CD4-positive, CD25-positive, alpha-beta regulatory T cell (primary cell): ENCODE measurements around the gene AHI1. TPM values are rescaled to one million over a fixed set of nuclear protein-coding genes. Genes with fewer than 3 reads are reported as not detected.
A peak's percentile ranks its signal among the peaks of the same experiment; 100 is the strongest.

Source experiments
- ATAC-seq, 2 donors: fragments of 150-1000 bp; cut with Tn5 transposase; one replicate each; pipeline ENCODE4 v1.10.0; 2021; ENCODE audit warnings: low read depth in 2 of 2, moderate number of reproducible peaks in 2 of 2, moderate library complexity in 1 of 2
- DNase-seq, 3 donors: peaks; one replicate each; pipeline versions ENCODE4 v3.0.0 to v3.0.0-alpha.2; 2012 to 2022; ENCODE audit warnings: mixed read lengths in 1 of 3
- H3K27ac ChIP-seq: one replicate; pipeline ENCODE4 v1.7.0; 2013; ENCODE audit warnings: mild to moderate bottlenecking, low read length; ENCODE audit not compliant: insufficient read depth, poor library complexity, severe bottlenecking
- H3K27me3 ChIP-seq: one replicate; pipeline ENCODE4 v1.7.0; 2013; ENCODE audit warnings: low read length; ENCODE audit not compliant: control insufficient read depth, insufficient read depth
- H3K36me3 ChIP-seq: one replicate; pipeline ENCODE4 v1.7.0; 2013; ENCODE audit warnings: mild to moderate bottlenecking, low read length, moderate library complexity; ENCODE audit not compliant: control insufficient read depth, insufficient read depth
- H3K4me1 ChIP-seq: 2 replicates; pipeline ENCODE4 v1.7.0; 2013; ENCODE audit warnings: mild to moderate bottlenecking, low read length; ENCODE audit not compliant: insufficient read depth, control insufficient read depth, poor library complexity, severe bottlenecking
- H3K4me3 ChIP-seq: one replicate; pipeline ENCODE4 v1.7.0; 2013; ENCODE audit warnings: low read depth, mild to moderate bottlenecking, low read length, moderate library complexity
- H3K9me3 ChIP-seq, 2 experiments: 1 replicate in 1 of 2; 2 replicates in 1 of 2; pipeline ENCODE4 v1.7.0; 2013; ENCODE audit warnings: low read length in 2 of 2, mild to moderate bottlenecking in 1 of 2, moderate library complexity in 1 of 2; ENCODE audit not compliant: control insufficient read depth in 2 of 2
- H3K27ac Mint-ChIP-seq, 3 donors: one replicate each; pipeline ENCODE4 v1.8.0; 2020 to 2022; ENCODE audit warnings: mild to moderate bottlenecking in 3 of 3, mixed read lengths in 3 of 3, moderate library complexity in 2 of 3
- H3K27me3 Mint-ChIP-seq: one replicate; pipeline ENCODE4 v1.8.0; 2022; ENCODE audit warnings: mild to moderate bottlenecking, mixed read lengths
- H3K36me3 Mint-ChIP-seq: one replicate; pipeline ENCODE4 v1.8.0; 2020; ENCODE audit warnings: mixed read lengths
- H3K4me1 Mint-ChIP-seq, 4 donors: one replicate each; pipeline ENCODE4 v1.8.0; 2020 to 2022; ENCODE audit warnings: mixed read lengths in 4 of 4, mild to moderate bottlenecking in 1 of 4
- H3K4me3 Mint-ChIP-seq, 4 donors: one replicate each; pipeline ENCODE4 v1.8.0; 2020 to 2022; ENCODE audit warnings: mild to moderate bottlenecking in 4 of 4, mixed read lengths in 4 of 4, moderate library complexity in 3 of 4
- H3K9me3 Mint-ChIP-seq, 7 donors: one replicate each; pipeline ENCODE4 v1.8.0; 2020 to 2022; ENCODE audit warnings: mixed read lengths in 7 of 7, mild to moderate bottlenecking in 3 of 7, moderate library complexity in 2 of 7
- polyA plus RNA-seq, 4 donors: library from polyadenylated mRNA; unstranded; fragments of 300-500 nt; fragmentation: Illumina TruSeq; gene quantifications; one replicate each; pipeline ENCODE4 v1.2.3, GENCODE V29; 2021
- total RNA-seq: library from RNA; stranded (reverse); gene quantifications from one replicate; pipeline ENCODE4 v1.2.3, GENCODE V29; 2022

The AHI1 gene
- total and polyA plus RNA-seq, 5 donors from 2014 or later: 1.3 to 12.9 (median 2.2) TPM

DNA sequence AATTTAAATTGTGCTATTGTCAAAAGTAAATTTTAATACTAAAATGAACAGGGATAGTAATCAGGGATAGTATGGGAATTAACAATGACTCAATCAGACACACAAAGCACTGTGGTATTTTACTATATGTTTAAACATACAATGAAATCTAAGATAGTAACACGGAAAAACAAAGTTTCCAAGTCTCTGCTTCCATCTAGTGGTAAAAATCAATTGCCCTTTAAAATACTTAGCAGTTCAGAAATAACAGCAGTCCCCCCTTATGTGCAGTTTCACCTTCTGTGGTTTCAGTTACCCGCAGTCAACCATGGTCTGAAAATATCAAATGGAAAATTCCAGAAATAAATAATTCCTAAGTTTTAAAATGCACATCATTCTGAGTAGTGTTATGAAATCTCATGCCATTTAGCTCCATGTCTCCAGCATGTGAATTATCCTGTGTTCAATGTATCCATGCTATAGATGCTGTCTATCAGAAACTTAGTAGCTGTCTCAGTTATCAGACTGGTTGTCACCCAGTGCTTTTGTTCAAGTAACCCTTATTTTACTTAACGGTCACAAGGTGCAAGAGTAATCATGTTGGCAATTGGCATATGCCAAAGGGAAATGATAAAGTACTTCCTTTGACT is 58.5 kb downstream of the AHI1 start:
- Mint-ChIP-seq H3K4me1 (peaks cover 0 to 10% (median 7%) of the 10 kb centered on the region in 4 donors), H3K27ac (no peak overlapping the region), H3K9me3 (peaks cover 0 to 1% (median 0%) of the 10 kb centered on the region in 7 donors), H3K27me3 (no peaks in the 10 kb centered on the region), H3K36me3 (peaks cover 9% of the 10 kb centered on the region), H3K4me3 (no peak overlapping the region)
- Histone ChIP-seq H3K4me3 (no peak overlapping the region), H3K27me3 (no peaks in the 10 kb centered on the region), H3K9me3 (peaks cover 0 to 4% of the 10 kb centered on the region in 2 experiments), H3K36me3 (peaks cover 3% of the 10 kb centered on the region), H3K4me1 (no peaks in the 10 kb centered on the region), H3K27ac (no peak overlapping the region)
- ATAC-seq (no peak), DNase-seq (peak in 2 of 3 donors; percentile 21 to 67)

- ATAC-seq (no peak), DNase-seq (no peak)
- H3K4me1 Mint-ChIP-seq: peaks cover 0 to 8% (median 6%) of the 10 kb centered on the region in 4 donors
- H3K36me3 Mint-ChIP-seq: no peaks in the 10 kb centered on the region
- H3K9me3 ChIP-seq: peaks cover 0 to 4% of the 10 kb centered on the region in 2 experiments
- H3K36me3 ChIP-seq: peaks cover 3% of the 10 kb centered on the region
- no peak overlapping the region for H3K4me3 ChIP-seq
- H3K27me3 ChIP-seq: no peaks in the 10 kb centered on the region
- no peak overlapping the region for H3K4me3 Mint-ChIP-seq
- H3K27ac Mint-ChIP-seq: no peak overlapping the region
- peaks cover 0 to 1% (median 0%) of the 10 kb centered on the region in 7 donors for H3K9me3 Mint-ChIP-seq
- H3K27me3 Mint-ChIP-seq: no peaks in the 10 kb centered on the region
- no peak overlapping the region for H3K27ac ChIP-seq
- H3K4me1 ChIP-seq: no peaks in the 10 kb centered on the region
Observed at GRCh38 chr6:135434991-135435390, 62.5 kb downstream of the AHI1 start.

GRCh38 chr6:135434095-135434494 is 63.4 kb downstream of the AHI1 start:
- Mint-ChIP-seq H3K9me3 (peaks cover 0 to 1% (median 0%) of the 10 kb centered on the region in 7 donors), H3K36me3 (peaks cover 4% of the 10 kb centered on the region), H3K27ac (no peak overlapping the region), H3K4me3 (no peak overlapping the region), H3K27me3 (no peaks in the 10 kb centered on the region), H3K4me1 (peaks cover 0 to 2% (median under 1%) of the 10 kb centered on the region in 4 donors)
- Histone ChIP-seq H3K27me3 (no peaks in the 10 kb centered on the region), H3K9me3 (peaks cover 0 to 4% of the 10 kb centered on the region in 2 experiments), H3K4me1 (no peaks in the 10 kb centered on the region), H3K4me3 (no peak overlapping the region), H3K36me3 (peaks cover 3% of the 10 kb centered on the region), H3K27ac (no peak overlapping the region)
- ATAC-seq: no peak
- peak in 1 of 3 donors; percentile 47 for DNase-seq

- H3K27ac Mint-ChIP-seq: no peak overlapping the region
Observed at GRCh38 chr6:135428078-135428477, 69.5 kb downstream of the AHI1 start.

DNA sequence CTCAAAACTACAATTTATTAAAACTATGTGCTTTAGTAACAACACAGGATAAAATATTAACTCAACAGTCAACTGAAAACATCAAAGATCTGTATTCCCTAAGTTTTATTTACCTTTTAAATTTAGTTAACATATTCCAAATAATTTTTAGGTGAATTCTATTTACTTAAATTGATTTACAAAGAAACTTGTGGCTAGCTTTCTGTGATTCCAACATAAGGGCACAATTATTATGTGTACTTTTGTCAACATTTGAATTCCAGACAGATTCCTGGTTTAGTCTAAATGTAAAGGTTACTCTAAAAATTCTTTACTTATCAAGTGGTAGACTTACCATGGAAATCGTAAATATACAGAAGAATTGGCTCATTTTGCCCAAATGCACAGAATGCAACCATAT is 70.7 kb downstream of the AHI1 start:
- Histone ChIP-seq H3K4me3 (no peak overlapping the region), H3K9me3 (no peaks in the 10 kb centered on the region), H3K4me1 (no peaks in the 10 kb centered on the region), H3K27ac (no peak overlapping the region), H3K27me3 (no peaks in the 10 kb centered on the region), H3K36me3 (no peaks in the 10 kb centered on the region)
- Mint-ChIP-seq H3K4me3 (no peak overlapping the region), H3K9me3 (no peaks in the 10 kb centered on the region), H3K27me3 (no peaks in the 10 kb centered on the region), H3K4me1 (peaks cover 0 to 9% (median 2%) of the 10 kb centered on the region in 4 donors), H3K36me3 (peaks cover 8% of the 10 kb centered on the region), H3K27ac (no peak overlapping the region)
- no peak for ATAC-seq
- DNase-seq: no peak

More at GRCh38 chr6:135428078-135428477, 69.5 kb downstream of the AHI1 start:
- Histone ChIP-seq H3K36me3 (no peaks in the 10 kb centered on the region), H3K4me1 (no peaks in the 10 kb centered on the region), H3K9me3 (no peaks in the 10 kb centered on the region), H3K27me3 (no peaks in the 10 kb centered on the region), H3K27ac (no peak overlapping the region), H3K4me3 (no peak overlapping the region)
- no peak overlapping the region for H3K4me3 Mint-ChIP-seq
- H3K4me1 Mint-ChIP-seq: peaks cover 0 to 9% (median 2%) of the 10 kb centered on the region in 4 donors
- H3K36me3 Mint-ChIP-seq: peaks cover 8% of the 10 kb centered on the region
- DNase-seq: no peak
- H3K27me3 Mint-ChIP-seq: no peaks in the 10 kb centered on the region
- no peaks in the 10 kb centered on the region for H3K9me3 Mint-ChIP-seq
- no peak for ATAC-seq

DNA sequence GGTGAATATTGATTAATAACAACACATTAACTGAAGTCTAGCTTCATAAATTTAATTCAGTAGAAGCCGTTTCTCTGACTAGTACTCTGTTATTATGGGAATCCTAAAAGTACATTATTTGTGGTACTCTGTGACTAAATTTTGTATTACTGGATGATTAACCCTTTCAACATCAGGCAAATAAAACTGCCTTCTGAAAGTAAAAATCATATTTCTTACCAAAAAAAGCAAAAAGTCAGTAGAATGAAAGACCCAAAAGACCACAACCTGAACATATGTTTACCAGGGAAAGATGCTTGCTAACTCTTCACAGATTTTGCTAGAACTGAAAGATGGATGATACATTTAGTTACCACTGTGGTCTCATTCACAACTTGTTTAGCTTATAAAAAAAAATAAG is 73.2 kb downstream of the AHI1 start:
- H3K27ac ChIP-seq: no peak overlapping the region
- H3K36me3 Mint-ChIP-seq: peaks cover 6% of the 10 kb centered on the region
- no peak for ATAC-seq

GRCh38 chr6:135423649-135424128 is 73.9 kb downstream of the AHI1 start:
- H3K27me3 ChIP-seq: no peaks in the 10 kb centered on the region
- peaks cover 4% of the 10 kb centered on the region for H3K36me3 Mint-ChIP-seq
- H3K36me3 ChIP-seq: no peaks in the 10 kb centered on the region
- H3K4me1 ChIP-seq: no peaks in the 10 kb centered on the region
- no peaks in the 10 kb centered on the region for H3K9me3 ChIP-seq
- no peak overlapping the region for H3K27ac Mint-ChIP-seq
- DNase-seq (peak in 2 of 3 donors; percentile 33 to 67), ATAC-seq (peak; percentile 65 to 68)
- H3K4me3 ChIP-seq: no peak overlapping the region
- H3K27ac ChIP-seq: no peak overlapping the region
- peaks cover 0 to 9% (median 2%) of the 10 kb centered on the region in 4 donors for H3K4me1 Mint-ChIP-seq
- no peaks in the 10 kb centered on the region for H3K27me3 Mint-ChIP-seq
- H3K9me3 Mint-ChIP-seq: no peaks in the 10 kb centered on the region
- H3K4me3 Mint-ChIP-seq: no peak overlapping the region

More for the DNA sequence above, 73.2 kb downstream of the AHI1 start:
- H3K27me3 Mint-ChIP-seq: no peaks in the 10 kb centered on the region
- H3K4me3 ChIP-seq: no peak overlapping the region
- H3K4me1 ChIP-seq: no peaks in the 10 kb centered on the region
- H3K4me3 Mint-ChIP-seq: no peak overlapping the region
- no peaks in the 10 kb centered on the region for H3K9me3 ChIP-seq
- no peaks in the 10 kb centered on the region for H3K27me3 ChIP-seq
- H3K27ac Mint-ChIP-seq: no peak overlapping the region
- no peak for DNase-seq
- peaks cover 0 to 9% (median 2%) of the 10 kb centered on the region in 4 donors for H3K4me1 Mint-ChIP-seq
- H3K36me3 ChIP-seq: no peaks in the 10 kb centered on the region
- H3K9me3 Mint-ChIP-seq: no peaks in the 10 kb centered on the region

DNA sequence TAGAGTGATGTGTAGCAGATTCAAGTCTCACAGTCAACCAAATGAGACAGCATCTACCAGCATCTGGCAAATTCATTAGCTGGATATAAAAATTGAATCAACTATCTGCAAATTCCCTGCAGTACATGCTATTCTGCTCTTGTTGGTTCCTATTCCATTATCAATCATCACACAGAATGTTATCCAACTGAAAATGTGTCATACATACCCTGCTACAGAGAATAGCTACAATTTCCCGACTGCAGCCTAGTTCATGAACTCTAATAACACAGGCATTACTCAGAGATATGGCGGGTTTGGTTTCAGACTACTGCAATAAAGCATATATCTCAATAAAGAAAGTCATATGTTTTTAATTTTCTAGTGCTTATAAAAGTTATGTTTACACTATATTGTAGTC is 78.4 kb downstream of the AHI1 start:
- peaks cover 4% of the 10 kb centered on the region for H3K36me3 Mint-ChIP-seq
- H3K9me3 Mint-ChIP-seq: no peaks in the 10 kb centered on the region
- H3K4me3 ChIP-seq: no peak overlapping the region

More for the DNA sequence above, 78.4 kb downstream of the AHI1 start:
- Histone ChIP-seq H3K27ac (no peak overlapping the region), H3K4me1 (no peaks in the 10 kb centered on the region), H3K27me3 (no peaks in the 10 kb centered on the region), H3K36me3 (no peaks in the 10 kb centered on the region), H3K9me3 (no peaks in the 10 kb centered on the region)
- Mint-ChIP-seq H3K4me3 (no peak overlapping the region), H3K27me3 (no peaks in the 10 kb centered on the region), H3K27ac (no peak overlapping the region), H3K4me1 (peaks cover 0 to 6% (median under 1%) of the 10 kb centered on the region in 4 donors)
- no peak for DNase-seq
- no peak for ATAC-seq
